NCI-H460 (cell line): ENCODE data around the gene RBM38. TPM values are rescaled to one million over a fixed set of nuclear protein-coding genes. Genes with fewer than 3 reads are reported as not detected.
"Not testable (repeated sequence)": the region's sequence is repeated elsewhere in the genome, so short reads cannot be mapped to it uniquely, and the experiment has no call there.

ENCODE experiments used
- DNase-seq: peaks from one replicate; pipeline ENCODE4 v3.0.0-alpha.2; 2016; ENCODE audit warnings: low read depth; ENCODE audit errors: extremely low read depth
- total RNA-seq: library from RNA; depleted of rRNA; stranded (reverse); fragments of >200 nt; shearing (Covaris generic); gene quantifications from 2 replicates; pipeline ENCODE4 v1.2.3, GENCODE V29; 2014

The RBM38 gene
- total RNA-seq, 1 experiment from 2014 or later = 18.2 TPM

- peak; percentile 20 for DNase-seq
These were observed 23.8 kb downstream of the RBM38 start for GRCh38 chr20:57414867-57415592.

GRCh38 chr20:57415771-57416170, 24.6 kb downstream of the RBM38 start:
- no peak for DNase-seq

- no peak for DNase-seq
These were observed 25.3 kb downstream of the RBM38 start for GRCh38 chr20:57416296-57417022.

GRCh38 chr20:57417051-57417689, 26.0 kb downstream of the RBM38 start:
- no peak for DNase-seq

GRCh38 chr20:57417830-57418780, 26.9 kb downstream of the RBM38 start:
- DNase-seq = no peak

GRCh38 chr20:57419479-57419878, 28.3 kb downstream of the RBM38 start:
- DNase-seq = not testable (repeated sequence)

- DNase-seq = no peak
These were observed 29.5 kb downstream of the RBM38 start for GRCh38 chr20:57420571-57421252.

- no peak for DNase-seq
These were observed 30.3 kb downstream of the RBM38 start for GRCh38 chr20:57421253-57422220.

- no peak for DNase-seq
These were observed 31.1 kb downstream of the RBM38 start for GRCh38 chr20:57422254-57422653.

- no peak for DNase-seq
These were observed 34.2 kb downstream of the RBM38 start for GRCh38 chr20:57425150-57426013.

GRCh38 chr20:57426271-57426689, 35.1 kb downstream of the RBM38 start:
- no peak for DNase-seq

GRCh38 chr20:57426831-57427230, 35.6 kb downstream of the RBM38 start:
- no peak for DNase-seq

GRCh38 chr20:57428324-57429158, 37.3 kb downstream of the RBM38 start:
- no peak for DNase-seq

GRCh38 chr20:57429159-57429496, 37.9 kb downstream of the RBM38 start:
- no peak for DNase-seq

- no peak for DNase-seq
These were observed 38.5 kb downstream of the RBM38 start for GRCh38 chr20:57429580-57430200.

GRCh38 chr20:57430201-57430596, 39.0 kb downstream of the RBM38 start:
- DNase-seq = not testable (repeated sequence)

- DNase-seq = no peak
These were observed 40.3 kb downstream of the RBM38 start for GRCh38 chr20:57431539-57431835.
